ENCODE results near the gene TMPRSS4.

DNA sequence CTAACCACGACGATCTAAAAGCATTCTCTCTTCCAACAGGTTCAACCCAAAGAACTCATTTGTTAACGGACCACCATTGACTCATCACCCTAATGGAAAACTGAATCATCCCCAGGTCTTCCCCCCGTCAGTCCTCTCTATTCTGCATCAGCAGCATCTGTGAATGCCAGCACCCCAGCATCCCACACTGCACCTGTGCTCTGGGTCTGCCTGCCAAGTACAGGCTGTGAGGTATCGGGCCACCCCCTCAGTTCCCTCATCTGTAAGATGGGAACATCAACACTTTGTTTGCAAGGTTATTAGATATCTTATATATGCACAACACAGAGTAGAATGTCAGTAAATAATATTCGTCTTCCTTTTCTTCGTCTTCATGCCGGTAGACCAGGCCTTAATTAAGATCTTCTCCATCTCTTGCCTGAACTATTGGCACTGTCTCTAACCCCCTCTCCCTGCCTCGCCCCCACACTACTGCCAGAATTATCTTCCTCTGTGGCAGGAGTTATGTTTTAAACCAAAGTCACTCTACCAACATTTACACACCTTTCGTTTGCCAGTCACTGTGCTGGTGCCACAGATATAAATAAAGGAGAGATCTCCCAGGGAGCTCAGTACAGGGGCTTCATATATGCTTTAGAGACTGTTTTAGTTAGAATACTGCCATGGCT, 7.8 kb upstream of the TMPRSS4 start:
- TF ChIP-seq GATA2 (IDR thresholded peaks at IDR 0.05; ENCODE audit: low read depth, low read length), result no peak
- TF ChIP-seq GATA3 (IDR thresholded peaks at IDR 0.05; ENCODE audit: low read depth, low read length), result no peak
